Left lobe of liver (tissue), 2 donors: ENCODE results near the gene CCNQ. TPM values are rescaled to one million over a fixed set of nuclear protein-coding genes. Genes with fewer than 3 reads are reported as not detected.
A peak's percentile ranks its signal among the peaks of the same experiment; 100 is the strongest.

Experiments used
- ATAC-seq: fragments of 200-7000 bp; cut with Tn5 transposase; one replicate; pipeline ENCODE4 v1.9.1; 2020; ENCODE audit warnings: mild to moderate bottlenecking, moderate library complexity
- DNase-seq: peaks from one replicate; pipeline ENCODE4 v3.0.0-alpha.2; 2020; ENCODE audit warnings: low spot score
- total RNA-seq: library from RNA; stranded (reverse); gene quantifications from one replicate; pipeline ENCODE4 v1.2.1, GENCODE V29; 2021
- donor health status: DM: no; HTN: no; CAD: no; lungs with moderate emphysema.
- donor health status: DM: no; HTN: yes; CAD: no.

CCNQ gene
- total RNA-seq, 1 donor from 2014 or later: 8.7 TPM

GRCh38 chrX:153578200-153578835 lies 20.6 kb downstream of the CCNQ start:
- DNase-seq (no peak), ATAC-seq (no peak)

- no peak for ATAC-seq
- DNase-seq: no peak
These were observed 22.0 kb downstream of the CCNQ start for GRCh38 chrX:153576961-153577360.

GRCh38 chrX:153576239-153576870 lies 22.6 kb downstream of the CCNQ start:
- no peak for DNase-seq
- peak; percentile 58 for ATAC-seq

GRCh38 chrX:153573984-153574383 lies 25.0 kb downstream of the CCNQ start:
- no peak for DNase-seq
- ATAC-seq: no peak

- no peak for DNase-seq
- no peak for ATAC-seq
These were observed 26.3 kb downstream of the CCNQ start for GRCh38 chrX:153572601-153573000.

GRCh38 chrX:153571534-153571908 lies 27.4 kb downstream of the CCNQ start:
- ATAC-seq (no peak), DNase-seq (no peak)

GRCh38 chrX:153569475-153569874 lies 29.5 kb downstream of the CCNQ start:
- ATAC-seq: no peak

GRCh38 chrX:153568451-153569011 lies 30.4 kb downstream of the CCNQ start:
- ATAC-seq: no peak

More at GRCh38 chrX:153569475-153569874, 29.5 kb downstream of the CCNQ start:
- DNase-seq: no peak

GRCh38 chrX:153565996-153566580 lies 32.9 kb downstream of the CCNQ start:
- ATAC-seq (no peak), DNase-seq (no peak)

More at GRCh38 chrX:153568451-153569011, 30.4 kb downstream of the CCNQ start:
- DNase-seq: no peak

GRCh38 chrX:153564047-153564606 lies 34.8 kb downstream of the CCNQ start:
- ATAC-seq (no peak), DNase-seq (no peak)

GRCh38 chrX:153562546-153562945 lies 36.4 kb downstream of the CCNQ start:
- no peak for DNase-seq
- ATAC-seq: no peak

- no peak for DNase-seq
- no peak for ATAC-seq
These were observed 37.6 kb downstream of the CCNQ start for GRCh38 chrX:153561337-153561736.

GRCh38 chrX:153560466-153560865 lies 38.5 kb downstream of the CCNQ start:
- DNase-seq (no peak), ATAC-seq (no peak)

GRCh38 chrX:153560000-153560399 lies 38.9 kb downstream of the CCNQ start:
- no peak for DNase-seq
- ATAC-seq: no peak

- ATAC-seq (no peak), DNase-seq (no peak)
These were observed 41.2 kb downstream of the CCNQ start for GRCh38 chrX:153557618-153558355.

- no peak for ATAC-seq
These were observed 42.2 kb downstream of the CCNQ start for GRCh38 chrX:153556767-153557166.

GRCh38 chrX:153554519-153555167 lies 44.3 kb downstream of the CCNQ start:
- ATAC-seq: peak; percentile 91
- DNase-seq: peak; percentile 61

More at GRCh38 chrX:153556767-153557166, 42.2 kb downstream of the CCNQ start:
- no peak for DNase-seq

- no peak for DNase-seq
- ATAC-seq: no peak
These were observed 47.8 kb downstream of the CCNQ start for GRCh38 chrX:153551135-153551534.

GRCh38 chrX:153549807-153550206 lies 49.1 kb downstream of the CCNQ start:
- DNase-seq (no peak), ATAC-seq (no peak)

- no peak for DNase-seq
- no peak for ATAC-seq
These were observed 49.7 kb downstream of the CCNQ start for GRCh38 chrX:153549231-153549630.
